K562 (cell line): ENCODE results near the gene DDAH1. TPM values are rescaled to one million over a fixed set of nuclear protein-coding genes. Genes with fewer than 3 reads are reported as not detected.

Source experiments
- BCLAF1 ChIP-seq, 2 experiments: fragments of 450-650 bp in 1 of 2; IDR thresholded peaks; 2 replicates each; pipeline ENCODE4 v1.6.1; 2011 to 2017; ENCODE audit warnings: low read depth in 2 of 2, antibody characterized with exemption in 1 of 2, borderline replicate concordance in 1 of 2, low read length in 1 of 2, mild to moderate bottlenecking in 1 of 2, mixed read lengths in 1 of 2; ENCODE audit not compliant: control insufficient read depth in 1 of 2
- BMI1 ChIP-seq: fragments of 150-350 bp; IDR thresholded peaks from 2 replicates; pipeline ENCODE4 v1.6.1; 2014; ENCODE audit warnings: low read length
- CEBPG ChIP-seq, 3 experiments: fragments of 200-800 bp in 1 of 3; sonication (Bioruptor generic) in 1 of 3; sonication (generic) in 1 of 3; formaldehyde crosslinking in 1 of 3; IDR thresholded peaks in 2 of 3; conservative IDR thresholded peaks in 1 of 3; 2 replicates each; pipeline versions ENCODE4 v1.6.1 to v1.8.0; 2016 to 2022; ENCODE audit warnings: missing compliant biosample characterization in 2 of 3, missing genetic modification characterization in 2 of 3, mild to moderate bottlenecking in 1 of 3, missing genetic modification reagents in 1 of 3
- CHD1 ChIP-seq: fragments of 200-600 bp; sonication (generic); IDR thresholded peaks from one replicate; pipeline ENCODE4 v1.6.1; 2012; ENCODE audit warnings: mild to moderate bottlenecking, moderate library complexity, low read length, inconsistent platforms
- ELK3 ChIP-seq: fragments of 450-650 bp; formaldehyde crosslinking; IDR thresholded peaks from 2 replicates; pipeline ENCODE4 v1.4.0; 2020; ENCODE audit warnings: mild to moderate bottlenecking
- GABPB2 ChIP-seq: fragments of 250-450 bp; sonication (Bioruptor Pico); conservative IDR thresholded peaks from 2 replicates; pipeline ENCODE4 v1.5.1; 2021; ENCODE audit warnings: mild to moderate bottlenecking
- NCOA2 ChIP-seq, 2 experiments: fragments of 450-650 bp; IDR thresholded peaks; 2 replicates each; pipeline ENCODE4 v1.6.1; 2018; ENCODE audit warnings: mild to moderate bottlenecking in 2 of 2, moderate library complexity in 1 of 2; ENCODE audit not compliant: partially characterized antibody in 2 of 2
- NCOA6 ChIP-seq: fragments of 450-650 bp; IDR thresholded peaks from 2 replicates; pipeline ENCODE4 v1.6.1; 2017; ENCODE audit warnings: mild to moderate bottlenecking
- NFIX ChIP-seq: fragments of 250-450 bp; sonication (Bioruptor Pico); IDR thresholded peaks from 2 replicates; pipeline ENCODE4 v1.4.0; 2020; ENCODE audit warnings: low read depth, mild to moderate bottlenecking, moderate library complexity
- PRMT5 ChIP-seq: sonication (generic); formaldehyde crosslinking; IDR thresholded peaks from 2 replicates; pipeline ENCODE4 v1.5.0; 2020; ENCODE audit warnings: missing genetic modification reagents
- RAD21 ChIP-seq, 2 experiments: fragments of 250-450 bp in 1 of 2; fragments of 450-650 bp in 1 of 2; sonication (Bioruptor Pico) in 1 of 2; formaldehyde crosslinking in 1 of 2; IDR thresholded peaks in 1 of 2; conservative IDR thresholded peaks in 1 of 2; 2 replicates each; pipeline versions ENCODE4 v1.4.0 to v1.8.0; 2020 to 2022; ENCODE audit warnings: mild to moderate bottlenecking in 2 of 2, moderate library complexity in 1 of 2
- SOX6 ChIP-seq: fragments of 450-650 bp; IDR thresholded peaks from 2 replicates; pipeline ENCODE4 v1.6.1; 2014; ENCODE audit warnings: mild to moderate bottlenecking
- STAT5A ChIP-seq: IDR thresholded peaks from 2 replicates; pipeline ENCODE4 v1.6.1; 2012; ENCODE audit warnings: low read length, inconsistent platforms, borderline replicate concordance
- THAP7 ChIP-seq: fragments of 250-450 bp; sonication (Bioruptor Pico); IDR thresholded peaks from 2 replicates; pipeline ENCODE4 v1.5.0; 2021
- ZNF217 ChIP-seq: sonication (generic); formaldehyde crosslinking; IDR thresholded peaks from 2 replicates; pipeline ENCODE4 v1.8.0; 2022; ENCODE audit warnings: mild to moderate bottlenecking, missing genetic modification reagents
- ZNF395 ChIP-seq: fragments of 200-800 bp; sonication (Bioruptor generic); IDR thresholded peaks from 2 replicates; pipeline ENCODE4 v1.6.1; 2017; ENCODE audit warnings: missing genetic modification characterization, missing compliant biosample characterization
- ZNF518B ChIP-seq: fragments of 250-450 bp; sonication (Bioruptor Pico); IDR thresholded peaks from 2 replicates; pipeline ENCODE4 v1.5.0; 2021; ENCODE audit warnings: mild to moderate bottlenecking, moderate library complexity
- polyA plus RNA-seq, 8 experiments: library from polyadenylated mRNA; depleted of rRNA in 4 of 8; stranded (reverse) in 5 of 8; unstranded in 3 of 8; fragments of >200 nt; fragmentation: Nextera tagmentation in 2 of 8; fragmentation: Illumina TruSeq in 1 of 8; extraction: Ambion mirVana in 2 of 8; extraction: Trizol in 1 of 8; gene quantifications; 2 replicates each; pipeline versions ENCODE4 v1.2.1 to v1.2.3, GENCODE V29; 2011 to 2014; ENCODE audit warnings: inconsistent platforms in 1 of 8, missing spikeins in 1 of 8
- total RNA-seq, 7 experiments: library from RNA; depleted of rRNA in 6 of 7; stranded (reverse); fragments of >200 nt in 6 of 7; fragmentation: Illumina TruSeq in 2 of 7; extraction: Trizol in 2 of 7; gene quantifications; 2 replicates each; pipeline versions ENCODE4 v1.2.1 to v1.2.3, GENCODE V29; 2011 to 2021; ENCODE audit warnings: low replicate concordance in 1 of 7

DDAH1 gene
- total and polyA plus RNA-seq, 9 of the 15 experiments (the other 6 are each of a cell fraction or from before 2014, with no cell fraction given), result 0.04 to 0.24 (median 0.10) TPM

- TF ChIP-seq ZNF518B (CRISPR knock-in tag) (no peak), RAD21 (CRISPR knock-in tag; conservative IDR thresholded peaks at IDR 0.05 in 1 of 2, IDR thresholded peaks at IDR 0.05 in 1 of 2) (no peak), NFIX (CRISPR knock-in tag) (0 out of 2 replicates have a peak, but pooled peaks have one; percentile 12), STAT5A (no peak), NCOA6 (no peak), BMI1 (no peak), ELK3 (no peak), ZNF395 (CRISPR knock-in tag) (peak; percentile 91; the same call in 1 of the 2 replicates), THAP7 (no peak), ZNF217 (no peak), CEBPG (CRISPR knock-in tag; IDR thresholded peaks at IDR 0.05) (no peak), CEBPG (tag; conservative IDR thresholded peaks at IDR 0.05 in 1 of 2, IDR thresholded peaks at IDR 0.05 in 1 of 2) (no peak), PRMT5 (CRISPR knock-in tag) (no peak), NCOA2 (IDR thresholded peaks at IDR 0.05; ENCODE audit: partially characterized antibody in 2 of 2) (no peak), SOX6 (0 out of 2 replicates have a peak, but pooled peaks have one; percentile 24), GABPB2 (CRISPR knock-in tag) (no peak), CHD1 (no peak), BCLAF1 (IDR thresholded peaks at IDR 0.05; ENCODE audit: borderline replicate concordance in 1 of 2, control insufficient read depth in 1 of 2, low read depth in 2 of 2, low read length in 1 of 2) (no peak)
Observed at GRCh38 chr1:85279458-85280080, 185.4 kb downstream of the DDAH1 start (continued).
